Neural progenitor cell (in vitro differentiated cells): ENCODE measurements around the gene BCLAF1.

Experiments
- EZH2 ChIP-seq: fragments of 200-600 bp; sonication (generic); IDR thresholded peaks from 2 replicates; pipeline ENCODE4 v1.6.1; 2017; ENCODE audit warnings: antibody characterized with exemption, mild to moderate bottlenecking, moderate library complexity
- TF ChIP-seq, protein P1 (sequence below): fragments of 200-600 bp; sonication (generic); IDR thresholded peaks from 2 replicates; pipeline ENCODE4 v1.5.1; 2017; ENCODE audit warnings: antibody characterized with exemption, mild to moderate bottlenecking

DNA sequence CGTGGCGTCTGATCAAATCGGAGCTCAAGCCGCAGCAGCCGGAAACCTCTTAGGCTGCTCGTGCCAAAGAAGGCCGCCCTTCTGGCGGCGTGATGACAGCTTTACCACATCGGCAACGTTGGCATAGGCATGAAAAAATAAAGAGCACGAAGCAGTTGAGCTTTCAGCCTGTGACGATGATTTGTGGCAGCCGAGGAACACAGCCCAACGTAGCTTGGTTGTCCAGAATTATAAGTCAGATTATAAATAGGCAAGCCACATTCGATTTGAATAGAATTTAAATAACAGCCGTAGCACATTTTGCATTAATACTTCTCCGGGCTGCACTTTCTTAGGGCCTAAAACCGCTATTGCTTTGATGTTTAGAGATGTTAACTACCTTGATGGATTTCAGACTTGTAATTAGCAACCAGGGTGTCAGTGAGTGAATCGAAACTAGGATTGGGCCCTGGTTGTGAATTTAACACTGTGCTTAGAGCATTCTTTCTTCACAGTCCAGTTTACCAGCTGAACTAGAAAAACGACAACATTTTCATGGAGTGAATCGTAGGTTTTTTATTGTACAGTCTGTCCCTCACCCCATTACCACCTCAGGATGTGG lies 864 bp upstream of the BCLAF1 start:
- TF ChIP-seq EZH2 = no peak
- TF ChIP-seq, protein P1, sequence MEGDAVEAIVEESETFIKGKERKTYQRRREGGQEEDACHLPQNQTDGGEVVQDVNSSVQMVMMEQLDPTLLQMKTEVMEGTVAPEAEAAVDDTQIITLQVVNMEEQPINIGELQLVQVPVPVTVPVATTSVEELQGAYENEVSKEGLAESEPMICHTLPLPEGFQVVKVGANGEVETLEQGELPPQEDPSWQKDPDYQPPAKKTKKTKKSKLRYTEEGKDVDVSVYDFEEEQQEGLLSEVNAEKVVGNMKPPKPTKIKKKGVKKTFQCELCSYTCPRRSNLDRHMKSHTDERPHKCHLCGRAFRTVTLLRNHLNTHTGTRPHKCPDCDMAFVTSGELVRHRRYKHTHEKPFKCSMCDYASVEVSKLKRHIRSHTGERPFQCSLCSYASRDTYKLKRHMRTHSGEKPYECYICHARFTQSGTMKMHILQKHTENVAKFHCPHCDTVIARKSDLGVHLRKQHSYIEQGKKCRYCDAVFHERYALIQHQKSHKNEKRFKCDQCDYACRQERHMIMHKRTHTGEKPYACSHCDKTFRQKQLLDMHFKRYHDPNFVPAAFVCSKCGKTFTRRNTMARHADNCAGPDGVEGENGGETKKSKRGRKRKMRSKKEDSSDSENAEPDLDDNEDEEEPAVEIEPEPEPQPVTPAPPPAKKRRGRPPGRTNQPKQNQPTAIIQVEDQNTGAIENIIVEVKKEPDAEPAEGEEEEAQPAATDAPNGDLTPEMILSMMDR = no peak
